Measurements from ENCODE around the gene APBB2. TPM values are rescaled to one million over a fixed set of nuclear protein-coding genes. Genes with fewer than 3 reads are reported as not detected.

Gene APBB2
- total and polyA plus RNA-seq, 10 of the 15 experiments (the other 5 are each of a cell fraction or from before 2014, with no cell fraction given), result 2.7 to 24.6 (median 19.0) TPM

DNA sequence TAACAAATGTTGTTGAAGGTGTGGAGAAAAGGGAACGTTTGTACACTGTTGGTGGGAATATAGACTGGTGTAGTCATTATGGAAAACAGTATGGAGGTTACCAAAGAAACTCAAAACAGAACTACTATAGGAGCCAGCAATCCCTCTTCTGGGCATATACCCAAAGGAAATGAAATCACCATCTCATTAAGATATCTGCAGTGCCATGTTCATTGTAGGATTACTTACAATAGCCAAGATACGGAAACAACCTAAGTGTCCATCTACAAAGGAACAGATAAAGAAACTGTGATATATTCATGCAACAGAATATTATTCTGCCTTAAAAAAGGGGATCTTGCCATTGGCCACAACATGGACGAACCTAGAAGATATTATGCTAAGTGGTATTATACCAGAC lies 22.2 kb downstream of the APBB2 start:
- Histone ChIP-seq H2AFZ (ENCODE audit: control insufficient read depth, low read depth, low read length) (no peak overlapping the region), H3K4me1 (ENCODE audit: control insufficient read depth, insufficient read depth, low read length) (peaks cover 26% of the 10 kb centered on the region), H3K79me2 (ENCODE audit: control insufficient read depth, insufficient read depth, low read length) (peaks cover 61% of the 10 kb centered on the region), H3K9me3 (replicated peaks; ENCODE audit: control insufficient read depth, insufficient read depth, low read length) (no peaks in the 10 kb centered on the region; the same call in none of the 3 replicates), H3K36me3 (ENCODE audit: control insufficient read depth in 2 of 2, insufficient read depth in 2 of 2, low read length in 1 of 2) (no peaks in the 10 kb centered on the region), H3K9ac (ENCODE audit: control insufficient read depth, insufficient read depth, low read length) (no peak overlapping the region), H3K27ac (ENCODE audit: control insufficient read depth, insufficient read depth) (no peak overlapping the region), H3K4me2 (ENCODE audit: control insufficient read depth, insufficient read depth) (no peak overlapping the region), H3K4me3 (no peak overlapping the region), H4K20me1 (ENCODE audit: control insufficient read depth, insufficient read depth) (no peaks in the 10 kb centered on the region), H3K27me3 (replicated peaks in 1 of 2; ENCODE audit: control insufficient read depth in 2 of 2, insufficient read depth in 2 of 2, low read length in 1 of 2) (no peaks in the 10 kb centered on the region)
- DNase-seq (ENCODE audit: low read depth, low spot score) (no peak), FAIRE-seq (no peak), ATAC-seq (no peak)
- ChIA-PET POLR2A (interaction anchor here (1.2 to 1.6 kb wide), 2 partner anchors 8 to 19 kb away, joined by 3 to 5 read pairs; no protein-coding TSS in a partner anchor), SMC1A (ENCODE audit: uncharacterized antibody, unreplicated experiment) (interaction anchor here (1.3 to 1.9 kb wide), 4 partner anchors 13 to 212 kb away, joined by 3 to 10 read pairs (median 7); no protein-coding TSS in a partner anchor), CTCF (interaction anchor here (1.2 to 3.5 kb wide), 4 partner anchors 11 to 215 kb away, joined by 3 to 14 read pairs (median 8); partner anchors contain the start of gene APBB2), RAD21 (ENCODE audit: unreplicated experiment) (interaction anchor here (1.1 to 1.4 kb wide), 2 partner anchors 11 to 13 kb away, joined by 3 to 6 read pairs; no protein-coding TSS in a partner anchor)
- in situ Hi-C loops (cut with MboI) (loop anchor here (25.0 kb wide), 1 partner anchor 1830 kb away; the partner anchor contains the start of gene RFC1), intact Hi-C loops (cut with micrococcal nuclease; ENCODE audit: unreplicated experiment) (no loop called here)
- TF ChIP-seq ZNF207 (IDR thresholded peaks at IDR 0.05; ENCODE audit: borderline replicate concordance) (no peak), SRF (IDR thresholded peaks at IDR 0.05; ENCODE audit: low read depth in 2 of 2, low read length in 2 of 2) (no peak), STAT1 (conservative IDR thresholded peaks at IDR 0.05) (no peak), IKZF1 (conservative IDR thresholded peaks at IDR 0.05) (no peak), EED (IDR thresholded peaks at IDR 0.05; ENCODE audit: low read depth) (no peak), KDM1A (IDR thresholded peaks at IDR 0.05; ENCODE audit: borderline replicate concordance) (no peak), BCL11A (IDR thresholded peaks at IDR 0.05; ENCODE audit: low read depth, low read length) (no peak), CBX3 (IDR thresholded peaks at IDR 0.05; ENCODE audit: borderline replicate concordance, low read depth) (no peak), GATAD2B (conservative IDR thresholded peaks at IDR 0.05; ENCODE audit: low read depth) (no peak), NFYB (IDR thresholded peaks at IDR 0.05; ENCODE audit: insufficient read depth, low read depth, low read length) (no peak), CEBPB (IDR thresholded peaks at IDR 0.05; ENCODE audit: borderline replicate concordance in 1 of 2, low read depth in 2 of 2, low read length in 2 of 2) (no peak)
- TF ChIP-seq, protein P1, sequence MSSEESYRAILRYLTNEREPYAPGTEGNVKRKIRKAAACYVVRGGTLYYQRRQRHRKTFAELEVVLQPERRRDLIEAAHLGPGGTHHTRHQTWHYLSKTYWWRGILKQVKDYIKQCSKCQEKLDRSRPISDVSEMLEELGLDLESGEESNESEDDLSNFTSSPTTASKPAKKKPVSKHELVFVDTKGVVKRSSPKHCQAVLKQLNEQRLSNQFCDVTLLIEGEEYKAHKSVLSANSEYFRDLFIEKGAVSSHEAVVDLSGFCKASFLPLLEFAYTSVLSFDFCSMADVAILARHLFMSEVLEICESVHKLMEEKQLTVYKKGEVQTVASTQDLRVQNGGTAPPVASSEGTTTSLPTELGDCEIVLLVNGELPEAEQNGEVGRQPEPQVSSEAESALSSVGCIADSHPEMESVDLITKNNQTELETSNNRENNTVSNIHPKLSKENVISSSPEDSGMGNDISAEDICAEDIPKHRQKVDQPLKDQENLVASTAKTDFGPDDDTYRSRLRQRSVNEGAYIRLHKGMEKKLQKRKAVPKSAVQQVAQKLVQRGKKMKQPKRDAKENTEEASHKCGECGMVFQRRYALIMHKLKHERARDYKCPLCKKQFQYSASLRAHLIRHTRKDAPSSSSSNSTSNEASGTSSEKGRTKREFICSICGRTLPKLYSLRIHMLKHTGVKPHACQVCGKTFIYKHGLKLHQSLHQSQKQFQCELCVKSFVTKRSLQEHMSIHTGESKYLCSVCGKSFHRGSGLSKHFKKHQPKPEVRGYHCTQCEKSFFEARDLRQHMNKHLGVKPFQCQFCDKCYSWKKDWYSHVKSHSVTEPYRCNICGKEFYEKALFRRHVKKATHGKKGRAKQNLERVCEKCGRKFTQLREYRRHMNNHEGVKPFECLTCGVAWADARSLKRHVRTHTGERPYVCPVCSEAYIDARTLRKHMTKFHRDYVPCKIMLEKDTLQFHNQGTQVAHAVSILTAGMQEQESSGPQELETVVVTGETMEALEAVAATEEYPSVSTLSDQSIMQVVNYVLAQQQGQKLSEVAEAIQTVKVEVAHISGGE (CRISPR knock-in tag; IDR thresholded peaks at IDR 0.05), result no peak
- TF ChIP-seq, protein P2, sequence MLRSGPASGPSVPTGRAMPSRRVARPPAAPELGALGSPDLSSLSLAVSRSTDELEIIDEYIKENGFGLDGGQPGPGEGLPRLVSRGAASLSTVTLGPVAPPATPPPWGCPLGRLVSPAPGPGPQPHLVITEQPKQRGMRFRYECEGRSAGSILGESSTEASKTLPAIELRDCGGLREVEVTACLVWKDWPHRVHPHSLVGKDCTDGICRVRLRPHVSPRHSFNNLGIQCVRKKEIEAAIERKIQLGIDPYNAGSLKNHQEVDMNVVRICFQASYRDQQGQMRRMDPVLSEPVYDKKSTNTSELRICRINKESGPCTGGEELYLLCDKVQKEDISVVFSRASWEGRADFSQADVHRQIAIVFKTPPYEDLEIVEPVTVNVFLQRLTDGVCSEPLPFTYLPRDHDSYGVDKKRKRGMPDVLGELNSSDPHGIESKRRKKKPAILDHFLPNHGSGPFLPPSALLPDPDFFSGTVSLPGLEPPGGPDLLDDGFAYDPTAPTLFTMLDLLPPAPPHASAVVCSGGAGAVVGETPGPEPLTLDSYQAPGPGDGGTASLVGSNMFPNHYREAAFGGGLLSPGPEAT (IDR thresholded peaks at IDR 0.05; ENCODE audit: low read depth), result no peak
- TF ChIP-seq, protein P3, sequence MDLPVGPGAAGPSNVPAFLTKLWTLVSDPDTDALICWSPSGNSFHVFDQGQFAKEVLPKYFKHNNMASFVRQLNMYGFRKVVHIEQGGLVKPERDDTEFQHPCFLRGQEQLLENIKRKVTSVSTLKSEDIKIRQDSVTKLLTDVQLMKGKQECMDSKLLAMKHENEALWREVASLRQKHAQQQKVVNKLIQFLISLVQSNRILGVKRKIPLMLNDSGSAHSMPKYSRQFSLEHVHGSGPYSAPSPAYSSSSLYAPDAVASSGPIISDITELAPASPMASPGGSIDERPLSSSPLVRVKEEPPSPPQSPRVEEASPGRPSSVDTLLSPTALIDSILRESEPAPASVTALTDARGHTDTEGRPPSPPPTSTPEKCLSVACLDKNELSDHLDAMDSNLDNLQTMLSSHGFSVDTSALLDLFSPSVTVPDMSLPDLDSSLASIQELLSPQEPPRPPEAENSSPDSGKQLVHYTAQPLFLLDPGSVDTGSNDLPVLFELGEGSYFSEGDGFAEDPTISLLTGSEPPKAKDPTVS (IDR thresholded peaks at IDR 0.05; ENCODE audit: low read depth, low read length), result no peak
- WGBS (ENCODE audit: insufficient coverage, insufficient replicate concordance, low lambda C conversion rate, missing lambda C conversion rate), result 58% methylated on average over 3 of the region's 3 CpGs
- BruUV-seq (replicated peaks), result no TSS peak
